Endothelial cell (in vitro differentiated cells): ENCODE measurements around the gene SRRM1. TPM values are rescaled to one million over a fixed set of nuclear protein-coding genes. Genes with fewer than 3 reads are reported as not detected.

Source experiments
- DNase-seq: peaks from one replicate; pipeline ENCODE4 v3.0.0; 2021; ENCODE audit warnings: low spot score
- H3K27ac Mint-ChIP-seq: one replicate; pipeline ENCODE4 v1.8.0; 2021; ENCODE audit warnings: mixed read lengths, inconsistent platforms; ENCODE audit not compliant: unreplicated experiment
- H3K27me3 Mint-ChIP-seq: one replicate; pipeline ENCODE4 v1.8.0; 2021; ENCODE audit warnings: mild to moderate bottlenecking, moderate library complexity, mixed read lengths, inconsistent platforms; ENCODE audit not compliant: unreplicated experiment
- H3K36me3 Mint-ChIP-seq: one replicate; pipeline ENCODE4 v1.8.0; 2021; ENCODE audit warnings: mild to moderate bottlenecking, low read depth, mixed read lengths, inconsistent platforms; ENCODE audit not compliant: unreplicated experiment
- H3K4me1 Mint-ChIP-seq: one replicate; pipeline ENCODE4 v1.8.0; 2021; ENCODE audit warnings: mild to moderate bottlenecking, mixed read lengths, inconsistent platforms; ENCODE audit not compliant: unreplicated experiment
- H3K4me3 Mint-ChIP-seq: one replicate; pipeline ENCODE4 v1.8.0; 2021; ENCODE audit warnings: mild to moderate bottlenecking, mixed read lengths, inconsistent platforms; ENCODE audit not compliant: unreplicated experiment
- H3K9me3 Mint-ChIP-seq: one replicate; pipeline ENCODE4 v1.8.0; 2021; ENCODE audit warnings: mixed read lengths, inconsistent platforms; ENCODE audit not compliant: unreplicated experiment
- total RNA-seq: library from RNA; stranded (reverse); fragmentation: NEBNext Ultra II Directional; extraction: Animal tissue kit (Norgen Biotek cat#: 25700); gene quantifications from one replicate; pipeline ENCODE4 v1.2.1, GENCODE V29; 2021; ENCODE audit not compliant: unreplicated experiment
- TF ChIP-seq, protein P1 (sequence below): fragments of 200-600 bp; sonication (generic); IDR thresholded peaks from one replicate; pipeline ENCODE4 v1.5.0; 2021; ENCODE audit warnings: antibody characterized with exemption; ENCODE audit not compliant: unreplicated experiment

SRRM1 gene
- total RNA-seq, 1 donor from 2014 or later, result 126 TPM

DNA sequence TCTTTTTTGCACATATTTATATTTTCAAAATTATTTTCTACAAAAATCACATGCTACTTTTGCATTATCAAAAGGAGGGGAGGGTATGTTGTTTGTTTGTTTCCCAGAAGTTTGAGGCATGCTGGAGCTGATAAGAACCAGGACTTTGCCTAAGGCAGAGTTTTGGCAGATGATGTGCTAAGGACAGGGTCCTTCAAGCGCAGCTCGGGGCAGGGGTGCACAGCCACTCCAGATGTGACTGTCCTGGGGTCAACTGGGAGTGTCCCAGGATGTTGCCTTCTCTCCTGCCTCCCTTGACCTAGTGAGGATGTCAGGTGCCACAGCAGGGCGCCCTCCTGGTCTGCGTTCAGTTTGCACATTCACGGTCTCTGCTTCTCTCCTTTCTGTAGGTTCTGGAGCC is 42.6 kb upstream of the SRRM1 start:
- H3K27me3 Mint-ChIP-seq, result no peaks in the 10 kb centered on the region
- H3K27ac Mint-ChIP-seq, result no peak overlapping the region
- no peaks in the 10 kb centered on the region for H3K36me3 Mint-ChIP-seq
- no peaks in the 10 kb centered on the region for H3K9me3 Mint-ChIP-seq
- no peak overlapping the region for H3K4me3 Mint-ChIP-seq
- TF ChIP-seq, protein P1, sequence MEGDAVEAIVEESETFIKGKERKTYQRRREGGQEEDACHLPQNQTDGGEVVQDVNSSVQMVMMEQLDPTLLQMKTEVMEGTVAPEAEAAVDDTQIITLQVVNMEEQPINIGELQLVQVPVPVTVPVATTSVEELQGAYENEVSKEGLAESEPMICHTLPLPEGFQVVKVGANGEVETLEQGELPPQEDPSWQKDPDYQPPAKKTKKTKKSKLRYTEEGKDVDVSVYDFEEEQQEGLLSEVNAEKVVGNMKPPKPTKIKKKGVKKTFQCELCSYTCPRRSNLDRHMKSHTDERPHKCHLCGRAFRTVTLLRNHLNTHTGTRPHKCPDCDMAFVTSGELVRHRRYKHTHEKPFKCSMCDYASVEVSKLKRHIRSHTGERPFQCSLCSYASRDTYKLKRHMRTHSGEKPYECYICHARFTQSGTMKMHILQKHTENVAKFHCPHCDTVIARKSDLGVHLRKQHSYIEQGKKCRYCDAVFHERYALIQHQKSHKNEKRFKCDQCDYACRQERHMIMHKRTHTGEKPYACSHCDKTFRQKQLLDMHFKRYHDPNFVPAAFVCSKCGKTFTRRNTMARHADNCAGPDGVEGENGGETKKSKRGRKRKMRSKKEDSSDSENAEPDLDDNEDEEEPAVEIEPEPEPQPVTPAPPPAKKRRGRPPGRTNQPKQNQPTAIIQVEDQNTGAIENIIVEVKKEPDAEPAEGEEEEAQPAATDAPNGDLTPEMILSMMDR, result no peak
- no peaks in the 10 kb centered on the region for H3K4me1 Mint-ChIP-seq
- no peak for DNase-seq

DNA sequence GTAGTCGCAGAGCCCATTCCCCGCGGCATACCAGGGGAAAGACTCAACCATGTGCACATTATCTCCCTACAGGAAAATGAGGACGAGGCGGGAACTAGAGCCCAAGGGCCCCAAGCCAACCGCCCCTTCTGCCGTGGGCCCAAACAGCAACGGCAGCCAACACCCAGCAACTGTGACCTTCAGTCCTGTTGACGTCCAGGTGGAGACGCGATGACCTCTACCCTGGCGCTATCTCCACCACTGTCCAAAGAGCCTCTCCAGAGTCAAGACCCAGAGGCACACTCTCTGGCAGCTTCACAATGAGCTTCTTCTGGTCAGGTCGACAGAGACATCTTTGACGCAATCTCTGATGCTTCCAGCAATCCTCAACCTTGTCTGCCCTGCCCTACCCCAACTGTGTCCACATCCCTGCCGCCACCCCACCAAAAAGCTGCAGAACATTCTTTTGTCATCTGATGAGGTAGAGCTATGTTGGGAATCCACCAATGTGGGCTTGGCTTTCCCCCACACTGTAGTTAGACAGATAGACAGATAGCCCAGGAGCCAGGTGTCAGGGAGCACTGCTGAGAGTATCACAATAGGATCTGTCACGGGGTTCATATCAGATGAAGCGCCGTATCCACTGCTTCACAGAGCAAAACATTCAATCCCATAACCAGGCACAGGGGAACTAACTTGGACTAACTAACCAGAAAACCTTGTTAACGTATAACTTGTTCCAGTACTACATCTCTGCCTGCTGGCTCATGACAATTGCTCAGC is 37.4 kb upstream of the SRRM1 start:
- H3K27ac Mint-ChIP-seq, result no peak overlapping the region
- TF ChIP-seq, protein P1, result no peak
- H3K4me1 Mint-ChIP-seq, result no peaks in the 10 kb centered on the region
- H3K27me3 Mint-ChIP-seq, result no peaks in the 10 kb centered on the region
- DNase-seq, result no peak
- no peaks in the 10 kb centered on the region for H3K36me3 Mint-ChIP-seq
- no peaks in the 10 kb centered on the region for H3K9me3 Mint-ChIP-seq
- no peak overlapping the region for H3K4me3 Mint-ChIP-seq

DNA sequence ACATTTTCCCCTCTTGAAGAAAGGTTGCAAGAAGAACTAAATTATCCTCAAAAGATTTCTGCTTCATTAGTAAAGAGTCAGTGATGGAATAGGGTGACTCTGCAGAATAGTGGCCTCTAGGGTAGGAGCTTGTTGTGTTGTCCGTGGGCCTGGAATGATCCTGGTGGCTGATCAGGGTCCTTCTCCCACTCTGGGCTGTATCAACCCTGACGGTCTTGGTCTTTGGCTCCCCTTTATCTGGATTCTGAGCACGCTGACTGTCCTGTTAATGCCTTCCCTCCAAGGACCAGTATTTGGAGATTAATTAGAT is 36.9 kb upstream of the SRRM1 start:
- H3K4me1 Mint-ChIP-seq, result no peaks in the 10 kb centered on the region
- H3K27me3 Mint-ChIP-seq, result no peaks in the 10 kb centered on the region
- no peak for DNase-seq
- H3K36me3 Mint-ChIP-seq, result no peaks in the 10 kb centered on the region
- TF ChIP-seq, protein P1, result no peak
- no peak overlapping the region for H3K27ac Mint-ChIP-seq
- H3K4me3 Mint-ChIP-seq, result no peak overlapping the region
- no peaks in the 10 kb centered on the region for H3K9me3 Mint-ChIP-seq

DNA sequence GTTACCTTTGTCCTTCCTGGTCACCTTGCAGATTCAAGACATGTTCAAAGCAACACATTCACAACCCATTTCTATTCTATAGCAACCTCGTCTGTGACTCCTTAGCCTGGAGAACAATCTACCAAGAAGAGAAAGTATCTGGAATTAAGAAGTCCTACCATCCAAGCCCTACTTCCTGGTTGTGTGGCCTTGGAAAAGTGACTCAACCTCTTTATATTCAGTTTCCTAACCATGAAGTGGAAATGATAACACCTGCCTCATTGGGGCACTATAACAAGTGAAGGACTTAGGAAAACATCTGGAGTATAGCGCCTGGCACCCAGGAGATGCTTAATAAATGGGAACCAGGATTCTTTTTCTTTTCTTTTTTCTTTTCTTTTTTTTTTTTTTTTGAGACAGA is 36.5 kb upstream of the SRRM1 start:
- H3K27me3 Mint-ChIP-seq, result no peaks in the 10 kb centered on the region
- H3K27ac Mint-ChIP-seq, result no peak overlapping the region
- H3K9me3 Mint-ChIP-seq, result no peaks in the 10 kb centered on the region
- DNase-seq, result no peak
- no peaks in the 10 kb centered on the region for H3K36me3 Mint-ChIP-seq
- H3K4me1 Mint-ChIP-seq, result no peaks in the 10 kb centered on the region
- H3K4me3 Mint-ChIP-seq, result no peak overlapping the region
- TF ChIP-seq, protein P1, result no peak

DNA sequence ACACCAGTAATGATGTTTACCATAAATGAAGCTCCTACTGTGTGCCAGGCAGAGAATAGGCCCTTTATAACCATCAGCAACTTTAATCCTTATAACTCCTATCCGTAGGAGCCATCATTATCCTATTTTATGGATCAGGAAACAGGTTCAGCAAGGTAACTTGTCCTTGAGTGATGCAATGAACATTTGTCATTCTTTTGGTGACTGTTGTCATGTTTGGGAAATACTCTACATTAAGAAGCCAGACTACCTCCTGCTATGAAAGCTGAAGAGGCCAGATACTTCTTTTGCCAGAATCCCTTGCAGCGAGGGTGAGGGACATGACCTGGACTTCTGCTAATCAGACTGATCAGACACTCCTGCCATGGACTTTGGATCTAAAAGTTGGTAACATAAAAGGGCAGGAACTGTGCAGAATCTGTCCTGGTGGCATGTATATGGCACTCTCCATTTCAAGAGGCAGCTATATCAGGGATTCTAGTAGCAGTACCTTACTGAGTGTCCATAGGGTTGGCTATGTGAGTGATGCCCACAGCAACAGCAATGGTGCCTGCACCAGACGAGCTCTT is 33.1 kb upstream of the SRRM1 start:
- TF ChIP-seq, protein P1, result no peak
- no peak for DNase-seq
- Mint-ChIP-seq H3K9me3 (no peaks in the 10 kb centered on the region), H3K27me3 (no peaks in the 10 kb centered on the region), H3K4me3 (no peak overlapping the region), H3K27ac (no peak overlapping the region), H3K36me3 (no peaks in the 10 kb centered on the region), H3K4me1 (no peaks in the 10 kb centered on the region)
